NCI-H1930 (cell line): ENCODE data around the gene ARHGAP42.

Experiments used
- DNase-seq, 2 experiments: peaks; one replicate each; lab custom pipeline; 2025; lab: John Stamatoyannopoulos, UW

ARHGAP42 gene

DNA sequence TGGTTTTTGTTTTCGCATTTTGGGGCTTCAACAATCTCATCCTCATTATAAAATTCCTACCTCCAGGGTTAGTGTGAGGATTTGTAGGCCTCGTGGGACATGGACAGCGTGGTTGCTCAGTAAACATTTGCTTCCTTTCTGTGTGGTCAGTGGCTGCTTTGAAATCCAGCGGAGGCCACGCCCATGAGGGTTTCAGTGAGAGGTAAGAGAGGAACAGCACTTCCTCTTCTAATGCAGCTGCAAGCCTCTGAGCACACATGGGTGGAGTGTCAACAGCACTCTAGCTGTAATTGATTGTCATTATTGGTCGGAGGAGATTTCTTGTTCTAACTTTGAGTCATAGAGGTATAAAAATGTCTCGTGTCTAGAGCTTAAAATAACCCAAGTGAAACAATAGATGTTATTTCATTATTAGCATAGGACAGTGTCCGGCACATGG, 6.0 kb upstream of the ARHGAP42 start:
- DNase-seq = no peak

DNA sequence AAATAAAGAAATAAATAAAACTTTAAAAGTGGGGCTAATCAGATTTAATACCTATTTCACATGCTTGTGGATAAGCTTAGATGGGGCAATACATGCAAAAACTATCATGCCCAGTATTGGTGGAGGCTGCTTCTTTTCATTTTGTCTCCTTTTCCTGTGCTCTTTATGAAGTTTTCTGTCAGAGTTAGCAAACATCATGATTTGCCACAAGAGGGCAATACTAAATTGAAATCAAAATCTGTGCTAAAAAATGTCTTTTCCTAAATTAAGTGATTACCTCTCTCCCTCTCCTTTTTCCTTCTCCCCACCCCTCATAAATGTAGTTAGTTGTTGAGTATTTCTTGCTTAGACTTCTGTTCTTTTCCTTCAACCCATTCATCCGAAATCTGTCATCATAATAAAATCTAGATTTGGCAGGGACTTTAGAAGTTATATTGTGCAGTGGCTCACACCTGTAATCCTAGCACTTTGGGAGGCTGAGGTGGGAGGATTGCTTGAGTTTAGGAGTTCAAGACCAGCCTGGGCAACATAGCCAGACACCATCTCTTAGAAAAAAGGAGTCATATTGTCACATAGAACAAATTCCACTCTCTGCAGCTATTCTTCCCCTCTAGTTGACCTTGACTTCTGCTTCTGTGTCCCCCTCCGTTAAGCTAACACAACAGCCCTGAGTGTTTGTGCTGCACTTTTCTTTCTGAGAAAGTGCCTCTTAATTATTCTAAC, 4.7 kb upstream of the ARHGAP42 start:
- no peak for DNase-seq

DNA sequence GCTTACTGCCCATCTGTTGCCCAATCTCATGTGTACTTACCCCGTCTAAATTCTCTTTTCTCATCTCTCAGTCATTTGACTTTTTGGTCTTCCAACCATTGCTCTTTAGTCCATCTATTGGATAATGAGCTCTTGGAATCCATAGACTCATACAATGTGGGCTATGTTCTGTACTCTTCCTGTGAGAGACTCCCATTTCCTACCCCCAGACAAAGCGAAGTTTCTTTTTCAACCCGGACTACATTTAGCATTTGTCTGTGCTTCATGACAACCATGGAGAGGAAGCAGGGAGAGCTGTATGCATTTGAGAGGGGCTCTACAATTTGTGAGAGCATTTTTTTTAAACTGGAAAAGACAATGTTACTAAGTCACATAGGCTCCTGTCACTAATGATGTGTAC, 4.0 kb upstream of the ARHGAP42 start:
- DNase-seq = no peak

DNA sequence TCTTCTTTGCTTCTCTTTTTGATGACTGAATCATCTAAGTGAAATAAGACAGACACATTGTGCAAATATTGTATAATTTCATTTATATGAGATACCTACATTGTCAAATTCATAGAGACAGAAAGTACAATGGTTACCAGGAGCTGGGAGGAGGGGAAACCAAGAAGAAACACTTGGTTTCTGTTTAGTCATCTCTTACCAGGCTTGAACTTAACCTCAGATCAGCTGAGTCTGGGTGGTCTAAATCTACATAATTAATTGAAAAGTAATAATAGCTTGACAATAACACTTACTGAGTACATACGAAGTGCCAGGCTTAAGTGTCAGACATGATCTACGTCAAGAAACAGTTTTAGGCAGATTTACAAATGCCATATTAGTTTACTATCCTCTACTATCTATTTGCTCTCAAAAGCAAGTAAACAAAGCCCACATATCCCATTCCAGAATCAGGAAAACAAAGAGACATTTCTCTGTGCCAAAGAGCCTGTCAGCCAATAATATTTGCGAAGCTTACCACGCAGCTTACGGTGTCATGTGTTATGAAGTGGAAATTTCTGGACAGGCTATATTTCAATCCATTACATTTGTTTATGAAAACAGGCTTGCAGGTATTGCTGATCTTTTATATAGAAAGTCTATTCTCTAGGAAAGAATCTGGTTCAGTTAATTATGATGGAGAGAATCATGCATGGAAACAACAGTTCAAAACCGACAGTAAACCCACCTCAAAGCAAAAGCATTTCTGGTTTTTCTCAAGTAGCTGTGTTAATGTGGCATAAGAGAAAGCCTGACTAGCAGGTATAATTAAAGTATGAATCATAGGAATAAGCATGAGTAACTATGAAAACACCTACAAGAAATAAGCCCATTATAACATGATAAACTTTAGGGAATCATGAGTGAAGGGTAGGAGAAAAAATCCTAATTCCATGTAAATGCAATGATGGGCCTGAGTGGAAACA, 2.7 kb upstream of the ARHGAP42 start:
- DNase-seq = no peak

DNA sequence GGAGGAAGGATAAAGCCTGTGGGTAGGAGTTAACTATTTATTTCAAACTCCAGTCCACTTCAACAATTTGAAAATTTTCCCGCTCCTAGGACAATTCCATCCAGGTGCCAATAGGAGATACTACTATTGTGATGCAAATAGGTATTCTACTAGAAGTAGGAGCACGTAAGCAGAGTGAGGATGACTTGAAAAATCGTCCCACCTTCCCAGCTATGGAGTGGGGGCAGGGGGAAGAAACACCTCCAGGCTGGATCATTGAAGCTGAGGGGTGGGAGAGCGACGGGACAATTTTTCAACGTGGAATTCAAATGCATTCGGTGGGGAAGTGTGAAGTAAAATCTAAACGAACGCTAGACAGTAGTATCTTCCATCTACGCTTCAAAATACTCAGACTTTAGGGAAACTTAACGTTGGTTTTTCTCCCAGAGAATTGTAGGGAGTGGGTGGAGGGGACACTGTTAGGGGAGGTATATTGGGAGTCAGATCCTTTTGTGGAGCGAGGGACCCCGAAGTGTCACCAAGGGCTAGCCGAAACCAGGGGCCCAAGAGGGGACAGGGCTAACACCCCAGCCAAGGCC, 523 bp upstream of the ARHGAP42 start:
- DNase-seq = no peak

DNA sequence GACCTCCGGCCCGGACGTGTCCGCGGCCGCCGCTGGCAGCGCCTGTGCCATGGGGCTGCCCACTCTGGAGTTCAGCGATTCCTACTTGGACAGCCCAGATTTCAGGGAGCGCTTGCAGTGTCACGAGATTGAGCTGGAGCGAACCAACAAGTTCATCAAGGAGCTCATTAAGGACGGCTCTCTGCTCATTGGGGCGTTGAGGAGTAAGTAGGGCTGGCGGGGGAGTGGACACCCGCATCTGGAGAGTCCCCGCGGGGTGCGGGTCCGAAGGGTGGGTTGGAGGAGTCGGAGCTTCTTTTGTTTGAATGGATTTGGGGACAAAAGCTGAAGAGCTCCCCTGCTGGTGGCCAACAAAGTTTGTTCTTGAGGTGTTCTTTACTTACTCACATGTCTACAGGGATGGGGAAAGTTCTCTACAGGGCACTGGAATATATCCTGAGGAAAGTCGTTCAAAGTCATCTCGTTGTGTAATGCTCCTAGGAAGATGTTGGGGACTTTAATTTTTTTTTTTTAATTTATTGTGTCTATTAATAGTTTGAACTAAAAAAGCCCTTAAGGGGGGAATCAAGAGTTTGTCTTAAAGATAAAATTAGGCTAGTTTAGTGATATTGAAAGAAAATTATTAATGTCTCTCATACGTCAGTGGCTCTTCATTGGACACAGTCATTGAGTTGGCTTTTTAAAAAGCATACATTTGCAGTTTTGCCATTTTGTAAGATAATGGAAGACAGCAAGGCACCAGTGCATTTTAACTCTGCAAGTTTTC, 725 bp downstream of the ARHGAP42 start:
- DNase-seq = no peak

DNA sequence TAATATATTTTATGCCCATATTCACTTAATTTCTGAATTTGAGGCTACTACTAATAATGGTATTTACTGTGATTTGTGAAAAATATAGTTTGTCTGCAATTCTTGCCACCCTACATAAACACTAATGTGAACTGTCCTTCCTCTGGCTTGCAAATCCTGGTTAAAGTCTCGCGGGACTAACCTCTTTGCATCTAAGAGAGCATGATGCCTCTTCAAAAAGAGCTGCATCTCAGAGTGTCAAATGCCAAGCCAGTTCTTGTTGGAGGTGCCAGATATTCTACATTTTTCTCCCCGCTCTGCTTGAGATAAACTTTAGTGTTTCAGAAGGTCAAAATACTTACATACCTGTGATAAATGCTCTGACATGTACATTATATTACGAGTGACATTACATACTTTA, 2.1 kb downstream of the ARHGAP42 start:
- DNase-seq = no peak

DNA sequence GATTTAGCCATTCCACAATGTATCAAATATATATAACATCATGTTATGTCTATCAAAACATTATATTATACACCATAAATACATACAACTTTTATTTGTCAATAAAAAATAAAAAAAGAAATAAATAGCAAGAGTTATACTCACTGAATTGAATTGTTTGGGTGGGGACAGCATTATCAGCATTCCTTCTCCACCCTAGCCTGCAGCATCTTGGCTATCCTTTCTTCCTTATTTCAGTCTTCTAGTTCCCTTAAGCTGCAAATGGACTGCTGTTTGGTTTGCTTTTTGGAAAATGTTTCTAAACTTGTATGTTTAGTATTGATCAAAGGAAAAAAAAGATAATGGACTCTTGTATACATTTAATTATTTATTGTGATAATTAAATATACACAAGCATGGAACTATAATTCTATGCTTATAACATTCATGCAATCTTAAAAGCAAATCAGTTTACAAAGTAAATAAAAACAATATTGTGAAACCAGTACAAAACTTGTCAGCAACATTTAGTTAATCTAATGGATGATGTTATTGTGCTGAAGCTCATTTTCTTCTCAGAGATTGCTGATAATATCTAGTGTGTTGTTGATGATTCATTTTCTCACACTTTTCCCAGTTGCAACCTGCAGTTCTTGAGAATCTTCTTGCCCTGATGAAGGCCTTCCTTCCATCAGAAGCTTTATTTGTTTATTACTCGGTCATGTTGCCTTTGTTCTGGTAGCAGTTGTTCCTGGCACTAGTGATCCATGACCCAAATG, 5.0 kb downstream of the ARHGAP42 start:
- DNase-seq = no peak

DNA sequence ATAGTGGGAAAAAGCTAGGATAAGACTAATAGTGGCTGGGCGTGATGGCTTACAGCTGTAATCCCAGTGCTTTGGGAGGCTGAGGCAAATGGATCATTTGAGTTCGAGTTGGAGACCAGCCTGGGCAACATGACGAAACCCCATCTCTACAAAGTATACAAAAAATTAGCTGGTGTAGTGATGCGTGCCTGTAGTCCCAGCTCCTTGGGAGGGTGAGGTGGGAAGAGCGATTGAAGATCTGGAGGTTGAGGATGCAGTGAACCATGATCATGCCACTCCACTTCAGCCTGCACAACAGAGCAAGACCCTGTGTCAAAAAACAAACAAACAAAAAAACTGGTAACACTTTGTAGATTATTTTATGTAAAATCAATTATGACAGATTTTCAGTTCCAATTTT, 8.8 kb downstream of the ARHGAP42 start:
- DNase-seq = no peak

DNA sequence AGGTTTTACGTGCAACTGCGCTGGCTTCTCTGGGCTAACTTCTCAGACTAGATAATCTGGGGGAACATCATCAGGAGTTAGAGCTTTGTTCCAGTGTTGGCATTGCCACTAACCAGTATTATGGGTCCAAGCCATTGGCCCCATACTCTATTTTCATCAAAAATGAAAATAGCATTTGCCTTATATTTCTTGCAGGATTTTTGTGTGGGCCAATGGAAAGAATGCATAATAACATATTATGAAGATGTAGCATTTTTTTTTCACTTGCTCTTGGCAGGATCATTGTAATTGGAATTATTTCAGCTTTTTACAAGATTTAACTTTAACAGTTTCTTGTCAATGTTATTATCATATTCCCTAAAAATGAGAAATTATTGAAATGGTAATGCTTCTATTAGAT, 16.1 kb downstream of the ARHGAP42 start:
- DNase-seq = no peak

DNA sequence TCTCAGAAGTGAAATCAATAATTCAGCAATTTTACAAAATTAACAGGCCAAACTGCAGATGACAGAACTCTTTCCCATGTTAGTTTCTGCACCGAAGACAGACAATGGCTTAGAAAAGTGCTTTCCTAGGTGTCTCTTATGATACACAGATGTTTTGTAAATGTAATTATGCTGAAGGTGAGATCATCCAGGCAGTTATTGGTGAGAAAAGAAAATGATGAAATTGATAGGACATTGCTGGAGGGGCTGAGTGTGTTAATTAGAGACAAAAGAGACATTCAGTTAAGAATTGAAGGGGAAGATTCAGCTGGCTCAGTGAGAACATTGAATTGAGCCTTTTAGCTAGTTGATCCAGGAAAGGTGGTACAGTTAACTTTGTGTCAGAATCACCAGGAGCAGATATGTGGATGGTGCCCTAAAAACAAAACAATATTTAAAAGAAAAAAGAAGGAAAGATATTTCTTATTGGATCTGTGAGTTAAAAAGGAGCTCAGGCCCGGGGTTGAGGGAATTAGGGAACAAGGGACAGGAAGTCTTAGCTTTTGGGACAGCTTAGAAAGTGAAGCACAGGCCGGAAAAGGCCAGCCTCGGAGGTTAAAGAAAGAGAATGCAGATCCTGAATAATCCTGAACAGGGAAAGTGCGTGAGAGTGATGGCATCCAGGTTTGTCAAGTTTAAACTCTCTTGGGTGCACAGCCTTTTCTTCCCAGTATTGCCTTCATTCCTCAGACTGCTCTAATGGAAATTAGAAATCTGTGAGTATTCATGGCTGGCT, 16.9 kb downstream of the ARHGAP42 start:
- DNase-seq = no peak

DNA sequence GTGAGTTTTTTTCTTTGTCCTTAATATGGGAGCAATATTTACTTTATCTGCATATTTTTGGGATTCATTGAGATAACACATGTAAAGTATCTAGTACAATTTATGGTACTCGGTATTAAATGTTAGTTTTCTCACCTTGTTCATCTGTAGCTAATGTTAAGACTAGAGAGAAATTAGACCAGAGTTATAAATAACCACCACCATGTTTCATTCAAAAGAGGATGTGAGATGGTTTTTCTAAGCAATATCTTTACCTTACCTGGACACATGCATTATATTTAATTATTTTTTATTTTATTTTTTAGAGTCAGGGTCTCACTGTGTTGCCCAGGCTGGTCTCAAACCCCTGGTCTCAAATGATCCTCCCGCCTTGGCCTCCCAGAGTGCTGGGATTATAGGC, 18.4 kb downstream of the ARHGAP42 start:
- no peak for DNase-seq

DNA sequence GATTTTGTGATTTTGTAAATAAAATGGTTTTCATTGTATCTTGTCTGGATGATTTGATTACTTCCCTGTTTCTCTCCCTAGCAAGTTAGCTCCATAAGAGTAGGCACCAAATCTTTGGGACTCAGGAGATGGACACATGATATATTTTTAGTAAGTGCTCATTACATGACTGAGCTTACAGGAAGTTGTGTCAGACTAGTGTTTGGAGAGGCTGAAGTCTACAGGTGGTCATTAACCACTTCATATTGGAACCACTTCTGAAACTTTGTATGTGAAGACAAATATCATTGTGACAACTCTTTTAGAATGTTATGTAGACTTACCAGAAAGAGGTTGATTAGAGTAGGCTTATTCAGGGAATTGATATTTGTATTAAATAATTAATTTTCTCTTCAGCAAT, 19.1 kb downstream of the ARHGAP42 start:
- no peak for DNase-seq

DNA sequence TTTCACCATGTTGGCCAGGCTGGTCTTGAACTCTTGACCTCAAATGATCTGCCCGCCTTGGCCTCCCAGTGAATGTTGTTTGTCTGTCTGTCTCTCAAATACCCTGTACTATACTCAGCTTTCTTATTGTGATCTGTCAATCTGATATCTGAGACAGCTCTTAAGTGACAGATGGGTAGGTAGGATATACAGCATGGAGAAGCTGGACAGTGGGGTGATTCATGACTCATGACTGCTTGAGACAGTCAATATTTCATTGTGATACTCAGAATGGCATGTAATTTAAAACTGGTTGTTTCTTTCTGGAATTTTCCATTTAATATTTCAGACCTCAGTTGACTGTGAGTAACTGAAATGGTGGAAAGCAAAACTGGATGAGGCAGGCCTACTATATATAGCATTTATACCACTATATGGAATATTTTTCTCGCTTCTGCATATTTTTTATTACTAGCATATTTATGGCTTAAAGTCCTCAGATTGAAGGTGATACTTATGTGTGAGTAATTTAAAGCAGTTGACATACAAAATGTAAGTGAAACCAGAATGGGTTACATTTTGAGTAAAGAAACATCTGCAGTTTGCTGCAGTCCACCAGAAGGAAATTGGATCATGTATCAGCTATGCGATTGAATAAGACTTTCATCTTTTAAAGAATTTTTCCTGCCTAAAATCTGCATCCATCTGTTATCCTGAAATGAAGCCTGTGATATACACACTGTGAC, 22.3 kb downstream of the ARHGAP42 start:
- no peak for DNase-seq

DNA sequence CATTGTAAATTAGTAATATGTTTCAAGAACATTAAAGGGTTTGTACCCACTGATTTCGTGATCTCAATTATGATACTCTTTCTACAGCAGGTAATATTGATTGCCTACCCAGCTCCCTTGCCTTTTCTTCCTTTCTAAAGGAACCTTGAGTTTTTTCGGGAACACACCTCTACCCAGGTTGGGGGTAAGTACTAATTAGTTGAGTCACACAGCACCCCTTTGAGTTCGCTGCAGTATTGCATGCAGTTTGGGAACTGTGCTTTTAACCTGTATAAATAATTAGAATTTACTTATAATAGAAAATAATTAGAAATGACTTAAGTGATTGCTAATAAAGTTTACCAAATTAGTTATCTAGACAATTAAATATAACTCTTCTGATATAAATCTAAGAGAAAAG, 24.9 kb downstream of the ARHGAP42 start:
- DNase-seq = no peak

DNA sequence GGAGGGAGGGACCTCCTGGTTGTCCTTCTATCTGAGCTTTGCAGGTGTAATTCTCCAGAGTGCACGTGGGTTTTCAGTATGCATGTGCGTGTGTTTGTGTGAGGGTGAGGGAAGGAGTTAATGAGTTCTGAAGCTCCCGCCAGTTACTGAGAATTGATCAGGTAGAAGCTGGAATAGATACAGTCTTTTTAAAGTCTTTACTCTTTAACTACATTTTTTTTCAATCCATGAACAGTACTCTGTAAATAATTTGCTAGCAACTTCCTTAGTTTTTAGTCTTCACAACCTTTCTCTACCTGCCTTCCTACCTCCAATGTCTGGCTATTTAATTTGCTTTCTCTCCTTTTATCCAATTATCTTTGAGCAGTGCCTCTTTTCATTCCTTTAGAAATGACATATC, 25.5 kb downstream of the ARHGAP42 start:
- DNase-seq = no peak

DNA sequence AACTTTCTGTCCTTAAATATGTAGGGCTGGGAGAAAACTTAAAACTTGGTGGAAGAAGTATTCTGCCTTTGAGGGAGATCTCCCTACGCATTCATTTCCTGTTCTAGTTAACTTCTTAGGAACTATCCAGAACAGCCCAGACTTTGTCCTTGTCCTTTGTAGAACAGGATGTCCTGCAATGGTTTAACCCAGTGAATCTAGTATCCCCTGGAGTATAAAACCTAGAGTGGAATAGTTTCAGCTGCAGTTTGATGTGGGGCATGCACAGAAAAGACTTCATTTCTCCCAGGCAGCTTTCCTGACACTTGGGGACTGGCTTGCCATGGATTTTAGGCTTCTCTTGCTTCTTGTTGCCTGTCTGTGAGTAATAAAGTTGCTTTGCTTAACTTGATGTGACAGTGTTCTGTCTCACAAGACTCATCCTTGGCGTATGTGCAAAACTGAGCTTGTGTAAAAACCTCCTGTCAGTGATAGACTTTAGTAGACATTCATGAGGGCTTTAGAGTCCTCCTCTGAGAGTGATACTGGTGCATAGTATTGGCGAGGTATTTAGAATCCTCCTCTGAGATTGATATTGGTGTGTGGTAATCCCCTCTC, 28.2 kb downstream of the ARHGAP42 start:
- no peak for DNase-seq

DNA sequence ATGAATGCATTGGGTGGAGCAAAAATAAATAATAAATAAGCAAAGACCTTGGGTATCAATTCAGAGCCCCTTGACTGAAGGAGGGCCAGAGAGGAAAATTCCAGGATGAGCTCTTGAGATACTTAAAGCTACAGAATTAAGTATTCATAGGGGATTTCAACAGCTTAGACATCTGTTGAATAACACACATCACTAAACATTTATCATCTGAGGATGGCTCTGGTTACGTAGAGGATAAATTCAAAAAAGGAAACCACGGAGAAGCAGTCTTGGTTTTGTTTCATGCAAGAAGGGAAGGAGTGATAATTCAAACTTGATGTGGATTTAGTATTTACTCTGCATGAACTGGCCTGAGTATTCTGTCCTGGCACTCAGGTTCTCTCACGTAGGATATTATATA, 29.8 kb downstream of the ARHGAP42 start:
- no peak for DNase-seq

DNA sequence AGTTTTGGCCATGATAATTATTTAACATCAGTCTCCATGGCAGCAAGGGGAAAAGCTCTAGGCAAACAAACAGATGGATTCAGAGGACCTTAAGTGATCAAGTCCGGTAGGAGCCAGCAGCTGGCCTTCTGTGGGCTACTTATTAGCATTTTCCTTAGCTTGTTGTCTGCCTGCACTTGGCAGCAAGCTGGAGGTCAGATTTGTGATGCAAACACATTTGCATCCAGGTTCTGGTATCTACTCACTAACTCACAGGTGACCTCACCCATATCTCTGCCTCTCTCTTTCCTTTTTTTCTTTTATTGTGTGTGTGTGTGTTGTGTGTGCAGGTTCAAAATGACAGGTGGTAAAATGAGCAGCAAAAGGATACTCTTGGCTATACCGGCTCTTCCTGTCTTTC, 32.3 kb downstream of the ARHGAP42 start:
- no peak for DNase-seq

DNA sequence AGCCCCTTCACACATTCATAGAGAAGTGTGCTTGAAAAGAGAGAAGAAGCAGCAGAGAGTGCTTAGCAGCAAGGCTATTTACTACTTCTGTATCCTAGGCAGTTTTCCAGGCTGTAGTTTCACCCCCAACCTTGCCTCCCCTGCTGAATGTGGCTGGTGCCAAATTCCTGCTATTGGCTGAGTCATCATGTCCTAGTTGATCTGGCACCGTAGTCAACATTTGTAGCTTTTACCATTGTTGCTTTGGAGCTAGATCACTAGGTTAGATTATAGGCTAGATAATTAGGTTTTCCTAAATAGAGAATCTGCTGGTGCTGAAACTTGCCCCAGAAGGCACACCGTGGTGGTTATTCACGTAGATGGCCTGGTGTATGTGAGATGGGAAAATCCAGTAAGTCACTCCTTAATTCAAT, 32.7 kb downstream of the ARHGAP42 start:
- no peak for DNase-seq
